K562 (cell line): ENCODE data around the gene C2. TPM values are rescaled to one million over a fixed set of nuclear protein-coding genes. Genes with fewer than 3 reads are reported as not detected.
A peak's percentile ranks its signal among the peaks of the same experiment; 100 is the strongest.

Experiments
- BMI1 ChIP-seq: fragments of 150-350 bp; IDR thresholded peaks from 2 replicates; pipeline ENCODE4 v1.6.1; 2014; ENCODE audit warnings: low read length
- CREB3L1 ChIP-seq: fragments of 450-650 bp; IDR thresholded peaks from 2 replicates; pipeline ENCODE4 v1.6.1; 2014; ENCODE audit warnings: low read depth, mild to moderate bottlenecking, moderate library complexity, borderline replicate concordance
- GATAD2A ChIP-seq: fragments of 450-650 bp; IDR thresholded peaks from 2 replicates; pipeline ENCODE4 v1.6.1; 2017
- IFI16 ChIP-seq: fragments of 250-450 bp; sonication (Bioruptor Pico); IDR thresholded peaks from 2 replicates; pipeline ENCODE4 v2.1.2; 2022; ENCODE audit warnings: mild to moderate bottlenecking, inconsistent platforms
- PATZ1 ChIP-seq: fragments of 250-450 bp; sonication (Bioruptor Pico); IDR thresholded peaks from 2 replicates; pipeline ENCODE4 v1.5.0; 2020; ENCODE audit warnings: mild to moderate bottlenecking, borderline replicate concordance
- POLR2H ChIP-seq: IDR thresholded peaks from 2 replicates; pipeline ENCODE4 v1.6.1; 2016; ENCODE audit warnings: missing genetic modification characterization, low read depth, mild to moderate bottlenecking, control low read depth, missing compliant biosample characterization, moderate library complexity
- SAFB2 ChIP-seq: fragments of 200-400 bp; formaldehyde crosslinking; IDR thresholded peaks from 2 replicates; pipeline ENCODE4 v1.6.1; 2018; ENCODE audit warnings: borderline replicate concordance, low read length, low read depth, moderate library complexity; ENCODE audit not compliant: severe bottlenecking
- SMAD2 ChIP-seq: fragments of 150-350 bp; IDR thresholded peaks from 2 replicates; pipeline ENCODE4 v1.6.1; 2014; ENCODE audit warnings: low read depth, mild to moderate bottlenecking, low read length
- SP2 ChIP-seq: IDR thresholded peaks from 2 replicates; pipeline ENCODE4 v1.6.1; 2011; ENCODE audit warnings: mild to moderate bottlenecking, low read depth, low read length, moderate library complexity; ENCODE audit not compliant: poor library complexity, severe bottlenecking; ENCODE audit errors: extremely low read depth
- ZBTB26 ChIP-seq: fragments of 450-650 bp; formaldehyde crosslinking; IDR thresholded peaks from 2 replicates; pipeline ENCODE4 v1.4.0; 2022; ENCODE audit warnings: missing genetic modification characterization
- ZBTB5 ChIP-seq: fragments of 450-650 bp; IDR thresholded peaks from 2 replicates; pipeline ENCODE4 v1.6.1; 2017; ENCODE audit warnings: antibody characterized with exemption
- ZKSCAN3 ChIP-seq: fragments of 250-450 bp; sonication (Bioruptor Pico); IDR thresholded peaks from 2 replicates; pipeline ENCODE4 v1.4.0; 2020
- ZNF354B ChIP-seq: fragments of 250-450 bp; sonication (Bioruptor Pico); IDR thresholded peaks from 2 replicates; pipeline ENCODE4 v1.4.0; 2020
- polyA plus RNA-seq, 8 experiments: library from polyadenylated mRNA; depleted of rRNA in 4 of 8; stranded (reverse) in 5 of 8; unstranded in 3 of 8; fragments of >200 nt; fragmentation: Nextera tagmentation in 2 of 8; fragmentation: Illumina TruSeq in 1 of 8; extraction: Ambion mirVana in 2 of 8; extraction: Trizol in 1 of 8; gene quantifications; 2 replicates each; pipeline versions ENCODE4 v1.2.1 to v1.2.3, GENCODE V29; 2011 to 2014; ENCODE audit warnings: inconsistent platforms in 1 of 8, missing spikeins in 1 of 8
- total RNA-seq, 7 experiments: library from RNA; depleted of rRNA in 6 of 7; stranded (reverse); fragments of >200 nt in 6 of 7; fragmentation: Illumina TruSeq in 2 of 7; extraction: Trizol in 2 of 7; gene quantifications; 2 replicates each; pipeline versions ENCODE4 v1.2.1 to v1.2.3, GENCODE V29; 2011 to 2021; ENCODE audit warnings: low replicate concordance in 1 of 7
- TF ChIP-seq, protein P1 (sequence below): fragments of 450-650 bp; IDR thresholded peaks from 2 replicates; pipeline ENCODE4 v1.6.1; 2016; ENCODE audit warnings: borderline replicate concordance
- TF ChIP-seq, protein P2 (sequence below): conservative IDR thresholded peaks from 2 replicates; pipeline ENCODE4 v1.6.1; 2011; ENCODE audit warnings: low read depth, mild to moderate bottlenecking, low read length; ENCODE audit not compliant: control insufficient read depth
- TF ChIP-seq, protein P3 (sequence below): fragments of 250-450 bp; sonication (Bioruptor Pico); IDR thresholded peaks from 2 replicates; pipeline ENCODE4 v1.4.0; 2020; ENCODE audit warnings: mild to moderate bottlenecking, moderate library complexity

C2 gene
- total and polyA plus RNA-seq, 9 of the 15 experiments (the other 6 are each of a cell fraction or from before 2014, with no cell fraction given) = 0.05 to 1.1 (median 0.39) TPM; not detected in 1

DNA sequence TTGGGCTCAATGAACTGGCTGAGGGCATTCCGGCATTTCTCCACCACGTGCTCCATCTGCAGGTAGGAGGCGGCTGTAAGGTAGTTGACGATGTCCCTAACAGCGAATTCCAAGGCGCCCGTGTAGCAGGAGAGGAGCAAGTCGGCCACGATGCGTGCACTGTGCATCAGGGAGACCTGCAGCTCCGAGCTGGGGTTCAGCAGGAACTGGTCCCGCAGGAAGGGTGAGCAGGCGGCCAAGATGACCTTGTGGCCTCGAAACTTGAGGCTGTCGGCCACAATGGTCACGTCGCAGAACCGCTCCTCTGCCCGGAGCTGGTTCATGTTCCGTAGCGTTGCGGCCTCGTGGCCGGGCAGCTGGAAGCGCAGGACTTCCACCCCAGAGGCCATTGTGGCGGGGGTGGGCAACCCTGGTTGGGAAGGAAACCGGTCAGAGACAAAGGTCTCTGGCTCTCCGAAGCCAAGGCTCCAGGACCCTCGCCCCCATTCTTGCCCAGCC lies 26.6 kb upstream of the C2 start (continued):
- TF ChIP-seq PATZ1 (CRISPR knock-in tag) (no peak), BMI1 (no peak), POLR2H (no peak), IFI16 (CRISPR knock-in tag) (no peak), SP2 (no peak), SAFB2 (no peak), SMAD2 (no peak), ZBTB5 (no peak), CREB3L1 (no peak), GATAD2A (no peak; the same call in 1 of the 2 replicates), ZKSCAN3 (CRISPR knock-in tag) (no peak), ZBTB26 (CRISPR knock-in tag) (no peak), ZNF354B (no peak)
- TF ChIP-seq, protein P1, sequence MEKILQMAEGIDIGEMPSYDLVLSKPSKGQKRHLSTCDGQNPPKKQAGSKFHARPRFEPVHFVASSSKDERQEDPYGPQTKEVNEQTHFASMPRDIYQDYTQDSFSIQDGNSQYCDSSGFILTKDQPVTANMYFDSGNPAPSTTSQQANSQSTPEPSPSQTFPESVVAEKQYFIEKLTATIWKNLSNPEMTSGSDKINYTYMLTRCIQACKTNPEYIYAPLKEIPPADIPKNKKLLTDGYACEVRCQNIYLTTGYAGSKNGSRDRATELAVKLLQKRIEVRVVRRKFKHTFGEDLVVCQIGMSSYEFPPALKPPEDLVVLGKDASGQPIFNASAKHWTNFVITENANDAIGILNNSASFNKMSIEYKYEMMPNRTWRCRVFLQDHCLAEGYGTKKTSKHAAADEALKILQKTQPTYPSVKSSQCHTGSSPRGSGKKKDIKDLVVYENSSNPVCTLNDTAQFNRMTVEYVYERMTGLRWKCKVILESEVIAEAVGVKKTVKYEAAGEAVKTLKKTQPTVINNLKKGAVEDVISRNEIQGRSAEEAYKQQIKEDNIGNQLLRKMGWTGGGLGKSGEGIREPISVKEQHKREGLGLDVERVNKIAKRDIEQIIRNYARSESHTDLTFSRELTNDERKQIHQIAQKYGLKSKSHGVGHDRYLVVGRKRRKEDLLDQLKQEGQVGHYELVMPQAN = no peak
- TF ChIP-seq, protein P2, sequence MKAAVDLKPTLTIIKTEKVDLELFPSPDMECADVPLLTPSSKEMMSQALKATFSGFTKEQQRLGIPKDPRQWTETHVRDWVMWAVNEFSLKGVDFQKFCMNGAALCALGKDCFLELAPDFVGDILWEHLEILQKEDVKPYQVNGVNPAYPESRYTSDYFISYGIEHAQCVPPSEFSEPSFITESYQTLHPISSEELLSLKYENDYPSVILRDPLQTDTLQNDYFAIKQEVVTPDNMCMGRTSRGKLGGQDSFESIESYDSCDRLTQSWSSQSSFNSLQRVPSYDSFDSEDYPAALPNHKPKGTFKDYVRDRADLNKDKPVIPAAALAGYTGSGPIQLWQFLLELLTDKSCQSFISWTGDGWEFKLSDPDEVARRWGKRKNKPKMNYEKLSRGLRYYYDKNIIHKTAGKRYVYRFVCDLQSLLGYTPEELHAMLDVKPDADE = 0 out of 2 replicates have a peak, but pooled peaks have one; percentile 26
- TF ChIP-seq, protein P3, sequence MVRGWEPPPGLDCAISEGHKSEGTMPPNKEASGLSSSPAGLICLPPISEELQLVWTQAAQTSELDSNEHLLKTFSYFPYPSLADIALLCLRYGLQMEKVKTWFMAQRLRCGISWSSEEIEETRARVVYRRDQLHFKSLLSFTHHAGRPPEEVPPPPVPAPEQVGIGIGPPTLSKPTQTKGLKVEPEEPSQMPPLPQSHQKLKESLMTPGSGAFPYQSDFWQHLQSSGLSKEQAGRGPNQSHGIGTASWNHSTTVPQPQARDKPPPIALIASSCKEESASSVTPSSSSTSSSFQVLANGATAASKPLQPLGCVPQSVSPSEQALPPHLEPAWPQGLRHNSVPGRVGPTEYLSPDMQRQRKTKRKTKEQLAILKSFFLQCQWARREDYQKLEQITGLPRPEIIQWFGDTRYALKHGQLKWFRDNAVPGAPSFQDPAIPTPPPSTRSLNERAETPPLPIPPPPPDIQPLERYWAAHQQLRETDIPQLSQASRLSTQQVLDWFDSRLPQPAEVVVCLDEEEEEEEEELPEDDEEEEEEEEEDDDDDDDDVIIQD (CRISPR knock-in tag) = 0 out of 2 replicates have a peak, but pooled peaks have one; percentile 43
